SU-DHL-6 (cell line): ENCODE data around the gene EVPLL.
"Not testable (repeated sequence)": the region's sequence is repeated elsewhere in the genome, so short reads cannot be mapped to it uniquely, and the experiment has no call there.

Source experiments
- CTCF ChIP-seq: fragments of 200-600 bp; sonication (generic); IDR thresholded peaks from one replicate; pipeline ENCODE4 v1.5.1; 2017; ENCODE audit warnings: antibody characterized with exemption, mild to moderate bottlenecking, low read length, moderate library complexity; ENCODE audit not compliant: insufficient read depth, poor library complexity, severe bottlenecking
- EZH2phosphoT487 ChIP-seq: fragments of 200-600 bp; sonication (generic), shearing (Covaris generic); conservative IDR thresholded peaks from 2 replicates; pipeline ENCODE4 v1.6.1; 2018; ENCODE audit warnings: mild to moderate bottlenecking, antibody characterized with exemption, low read length, moderate library complexity, mixed read lengths

GRCh38 chr17:18378614-18379013, 1.0 kb downstream of the EVPLL start:
- not testable (repeated sequence) for TF ChIP-seq CTCF, EZH2phosphoT487
